ENCODE measurements around the gene GCH1.

Gene GCH1

GRCh38 chr14:54794159-54794558 is 108.5 kb downstream of the GCH1 start:
- DNase-seq = no peak

GRCh38 chr14:54792288-54792687 is 110.3 kb downstream of the GCH1 start:
- DNase-seq = no peak

Measured in GF-D8 (cell line).